HG03064 (cell line): ENCODE measurements around the gene CEP131.

Experiments
- ATAC-seq: cut with Tn5 transposase; IDR thresholded peaks from one replicate; pipeline ENCODE4 v1.9.1; 2021; ENCODE audit warnings: low read depth; ENCODE audit not compliant: unreplicated experiment

The CEP131 gene

DNA sequence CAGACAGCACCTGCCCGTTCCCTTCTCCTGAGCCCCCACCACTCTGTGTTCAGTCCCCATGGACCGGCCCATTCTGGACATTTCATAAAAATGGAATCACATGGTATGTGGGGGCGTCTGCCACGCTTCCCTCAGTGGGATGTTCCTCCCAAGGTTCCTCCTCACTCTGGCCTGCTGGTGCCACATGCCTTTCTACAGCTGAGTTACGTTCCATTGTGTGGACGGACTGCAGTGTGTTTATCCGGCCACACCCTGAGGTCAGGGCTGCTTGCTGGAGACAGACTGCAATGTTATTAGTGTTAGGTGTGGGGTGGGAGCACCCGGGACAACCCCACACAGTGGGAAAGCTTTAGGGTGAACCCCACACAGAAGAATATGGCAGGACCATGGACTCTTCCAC lies 50.8 kb downstream of the CEP131 start:
- no peak for ATAC-seq

DNA sequence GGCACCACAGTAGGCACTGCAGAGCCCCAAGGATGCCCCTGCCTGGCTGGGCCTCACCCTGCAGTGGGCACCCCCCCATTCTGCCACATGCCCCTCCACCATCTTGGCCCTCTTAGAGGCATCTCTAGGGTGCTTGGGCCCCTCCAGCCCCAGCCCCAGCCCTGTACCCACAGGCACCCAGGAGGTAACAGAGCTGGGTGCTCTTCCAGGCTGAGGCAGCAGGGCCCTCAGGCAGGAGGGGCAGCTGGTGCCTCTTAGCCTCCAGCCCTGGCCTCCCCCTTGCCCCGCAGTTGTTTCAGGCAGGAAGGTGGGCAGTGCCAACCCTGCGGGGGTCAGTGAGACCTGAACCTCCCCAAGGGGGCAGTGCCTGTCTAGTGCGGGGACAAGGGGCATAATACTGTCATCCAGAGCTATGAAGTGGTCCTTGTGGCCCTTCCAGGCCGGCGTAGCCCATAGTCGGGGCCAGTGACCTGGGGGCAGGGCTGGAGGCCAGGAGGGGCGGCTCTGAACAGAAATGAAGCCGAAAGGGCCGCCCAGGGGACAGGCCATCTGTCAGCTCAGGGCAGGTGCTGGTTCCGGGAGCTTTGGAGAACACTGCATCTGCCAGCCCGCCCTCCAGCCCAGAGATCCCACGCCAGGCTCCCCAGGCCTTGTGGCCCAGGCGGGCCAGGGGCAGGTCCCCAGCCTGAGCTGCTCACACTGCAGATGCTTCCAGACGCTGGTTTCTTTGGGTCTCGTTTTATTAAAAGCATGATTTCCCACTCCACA lies 51.9 kb downstream of the CEP131 start:
- no peak for ATAC-seq

DNA sequence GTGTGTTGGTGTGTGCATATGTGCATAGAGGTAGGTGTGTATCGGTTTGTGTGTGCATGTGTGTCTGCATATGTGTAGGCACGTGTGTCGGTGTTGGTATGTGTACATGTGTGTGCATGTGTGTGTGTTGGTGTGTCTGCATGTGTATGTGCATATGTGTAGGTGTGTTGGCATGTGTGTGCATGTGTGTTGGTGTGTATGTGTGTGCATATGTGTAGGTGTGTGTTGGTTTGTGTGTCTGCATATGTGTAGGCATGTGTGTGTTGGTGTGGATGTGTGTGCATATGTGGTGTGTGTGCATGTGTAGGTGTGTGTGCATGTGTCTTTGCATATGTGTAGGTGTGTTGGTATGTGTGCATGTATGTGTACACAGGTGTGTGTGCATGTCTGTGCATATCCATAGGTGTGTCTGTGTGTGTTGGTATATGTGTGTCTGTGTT lies 52.9 kb downstream of the CEP131 start:
- no peak for ATAC-seq

DNA sequence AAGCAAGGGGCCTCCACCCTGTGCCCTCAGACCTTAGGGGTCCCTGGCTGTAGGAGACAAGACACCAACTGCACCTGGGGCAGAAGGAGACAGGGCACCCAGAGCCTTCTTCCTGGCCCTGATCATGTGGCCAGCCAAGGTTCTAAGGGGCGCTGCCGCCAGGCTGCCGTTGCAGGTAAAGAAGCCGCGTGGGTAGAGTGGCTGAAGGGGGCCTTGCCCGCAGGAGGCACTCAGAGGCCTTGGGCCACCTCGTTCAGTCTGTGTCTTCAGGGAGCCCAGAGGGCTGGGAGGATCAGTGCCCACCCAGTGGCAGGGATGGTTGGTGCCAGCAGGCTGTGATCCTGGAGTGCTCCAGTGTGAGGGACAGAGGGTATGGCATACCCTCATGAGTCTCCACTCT lies 55.1 kb downstream of the CEP131 start:
- ATAC-seq: no peak

DNA sequence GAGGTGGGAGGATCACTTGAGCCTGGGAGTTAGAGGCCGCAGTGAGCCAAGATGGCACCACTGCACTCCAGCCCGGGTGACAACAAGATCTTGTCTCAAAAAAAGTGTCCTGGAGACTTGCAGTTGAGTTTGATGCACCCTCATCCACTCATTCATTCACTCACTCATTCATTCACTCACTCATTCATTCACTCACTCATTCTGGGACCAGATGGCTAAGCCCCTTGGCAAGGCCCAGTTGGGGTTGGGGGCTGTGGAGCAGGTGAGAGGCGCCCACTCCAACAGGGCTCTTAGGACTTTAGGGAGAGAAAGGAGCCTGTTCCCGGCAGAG lies 55.6 kb downstream of the CEP131 start:
- ATAC-seq: no peak

DNA sequence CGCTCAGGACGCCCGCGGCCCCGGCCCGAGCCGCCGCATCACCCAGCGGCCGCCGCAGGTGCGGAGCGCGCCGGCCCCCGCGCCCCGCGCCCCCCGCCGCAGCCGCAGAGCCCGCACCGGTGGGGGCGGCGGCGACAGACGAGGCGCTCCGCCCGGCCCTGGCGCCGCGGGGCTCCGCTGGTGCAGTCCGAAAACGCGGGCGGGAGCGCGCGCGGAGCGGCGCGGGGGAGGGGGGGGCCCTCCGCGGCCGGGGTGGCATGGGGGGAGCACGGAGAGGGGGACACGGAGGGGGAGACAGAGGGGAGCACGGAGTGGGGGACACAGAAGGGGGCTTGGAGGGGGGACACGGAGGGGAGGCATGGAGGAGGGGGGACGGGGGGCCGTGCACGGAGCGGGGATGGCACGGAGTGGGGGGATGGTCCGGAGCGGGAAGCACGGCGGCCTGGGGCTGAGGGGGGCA lies 56.7 kb downstream of the CEP131 start, which contains the start of gene AATK:
Gene AATK, minus strand, starts transcription at position 189 of the 460 bp plus-strand sequence. CDS start 229 bp downstream, outside the sequence.
- no peak for ATAC-seq

DNA sequence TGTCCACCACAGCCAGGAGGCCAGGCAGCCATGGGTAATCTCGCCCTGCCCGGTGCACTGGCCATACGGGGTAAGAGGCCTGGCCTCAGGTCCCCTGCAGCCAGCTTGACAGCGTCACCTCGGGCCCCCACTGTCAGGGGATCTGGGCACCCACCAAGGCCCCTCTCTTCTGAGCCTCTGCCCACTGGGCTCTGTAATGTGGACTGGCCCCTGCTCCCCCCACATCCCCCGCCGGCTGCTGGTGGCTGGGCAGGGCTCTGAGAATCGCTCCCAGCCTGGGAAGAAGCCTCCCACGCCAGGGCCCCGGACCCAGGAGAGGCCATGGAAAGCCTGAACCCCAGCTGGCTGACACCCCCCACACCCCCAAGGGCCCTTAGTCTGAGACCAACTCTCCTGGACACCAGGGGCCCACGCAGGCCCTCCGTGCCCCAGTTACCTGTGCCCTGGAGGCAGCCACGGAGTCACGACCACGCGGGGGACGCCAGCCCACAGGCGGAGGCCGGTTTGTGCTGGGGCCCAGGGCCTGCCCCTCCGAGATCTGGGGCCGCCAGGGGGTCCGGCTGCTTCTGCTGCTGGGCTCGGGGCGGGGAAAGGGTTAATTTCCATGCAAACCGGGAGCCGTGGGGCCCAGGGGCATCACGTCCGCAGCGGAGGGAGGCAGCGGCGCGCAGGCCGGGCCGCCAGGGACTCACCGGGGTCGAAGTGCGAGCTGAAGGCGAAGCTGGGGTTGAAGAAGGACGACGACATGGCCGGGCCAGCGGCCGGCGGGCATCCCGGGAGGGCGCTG lies 57.3 kb downstream of the CEP131 start, which contains the start of gene PVALEF:
Gene PVALEF, plus strand, starts transcription at position 262 of the 787 bp plus-strand sequence. CDS start 15,720 bp downstream, outside the sequence.
- ATAC-seq: no peak

DNA sequence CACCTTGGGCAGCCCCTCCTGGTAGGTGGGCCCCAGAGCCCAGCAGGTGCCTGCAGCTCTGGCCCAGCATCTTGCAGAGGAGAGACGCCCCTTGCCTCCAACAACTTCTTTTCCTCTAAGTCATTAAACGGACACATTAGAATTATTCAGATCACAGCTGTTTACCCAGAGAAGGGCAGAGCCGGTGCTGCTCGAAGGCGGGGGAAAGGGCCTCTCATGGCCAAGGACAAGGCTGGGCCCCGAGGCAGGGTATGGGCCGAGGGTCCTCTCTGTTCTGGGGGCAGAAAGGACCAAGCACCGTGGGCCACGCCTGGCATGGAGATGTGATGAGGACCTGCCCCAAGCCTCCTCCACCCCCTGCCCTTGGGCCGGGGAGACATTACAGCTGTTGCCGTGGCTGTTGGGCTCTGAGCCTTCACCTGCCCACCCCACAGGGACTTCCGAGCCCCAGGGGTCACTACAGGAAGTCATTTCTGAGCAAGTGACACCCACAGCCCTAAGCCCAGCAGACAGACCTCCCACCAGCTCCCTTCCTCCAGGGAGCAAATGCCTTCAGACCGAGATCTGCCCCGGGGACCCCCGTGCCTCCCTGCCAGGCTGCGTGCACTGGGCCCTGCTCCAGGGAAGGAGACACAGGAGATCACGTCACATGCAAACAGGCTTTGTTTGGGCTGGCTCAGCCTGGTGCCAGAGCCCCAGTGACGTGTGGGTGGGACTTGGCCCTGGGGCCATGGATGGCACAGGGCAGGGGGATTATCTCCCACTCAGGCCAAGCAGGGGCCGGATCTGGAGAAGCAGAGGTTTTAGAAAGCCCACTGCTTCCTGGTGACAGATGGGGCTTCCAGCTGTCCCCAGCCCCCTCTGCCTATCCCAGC lies 58.2 kb downstream of the CEP131 start:
- ATAC-seq: no peak

DNA sequence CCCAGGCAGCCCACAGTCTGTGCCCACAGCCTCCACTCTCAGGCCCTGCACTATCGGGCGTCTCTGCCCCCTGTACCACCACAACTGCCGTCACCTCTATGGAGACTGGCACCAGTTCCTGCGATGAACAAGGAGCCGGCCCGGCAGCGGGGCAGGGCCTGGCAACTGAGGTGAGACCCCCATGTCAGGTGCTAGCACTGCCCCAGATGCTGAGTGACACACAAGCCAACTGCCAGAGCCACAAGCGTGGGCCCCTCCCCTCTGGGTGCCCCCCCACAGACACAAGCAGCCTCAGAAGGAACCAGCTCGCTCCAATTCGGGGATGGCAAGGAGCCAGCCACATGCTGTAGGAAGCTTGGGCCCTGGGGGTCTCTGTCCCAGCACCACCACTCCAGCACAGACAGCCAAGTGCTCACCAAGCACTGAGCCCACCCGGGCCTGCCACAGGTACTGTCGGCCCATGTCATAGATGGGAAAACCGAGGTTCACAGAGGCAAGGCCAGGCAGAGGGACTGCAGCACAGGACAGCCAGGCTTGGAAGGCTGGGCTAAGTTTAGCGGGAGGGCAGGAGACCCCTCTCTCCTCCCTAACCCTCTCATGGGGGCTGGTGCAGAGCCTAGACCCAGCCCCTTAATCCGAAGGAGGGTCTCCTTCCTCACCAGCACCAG lies 58.9 kb downstream of the CEP131 start:
- no peak for ATAC-seq

DNA sequence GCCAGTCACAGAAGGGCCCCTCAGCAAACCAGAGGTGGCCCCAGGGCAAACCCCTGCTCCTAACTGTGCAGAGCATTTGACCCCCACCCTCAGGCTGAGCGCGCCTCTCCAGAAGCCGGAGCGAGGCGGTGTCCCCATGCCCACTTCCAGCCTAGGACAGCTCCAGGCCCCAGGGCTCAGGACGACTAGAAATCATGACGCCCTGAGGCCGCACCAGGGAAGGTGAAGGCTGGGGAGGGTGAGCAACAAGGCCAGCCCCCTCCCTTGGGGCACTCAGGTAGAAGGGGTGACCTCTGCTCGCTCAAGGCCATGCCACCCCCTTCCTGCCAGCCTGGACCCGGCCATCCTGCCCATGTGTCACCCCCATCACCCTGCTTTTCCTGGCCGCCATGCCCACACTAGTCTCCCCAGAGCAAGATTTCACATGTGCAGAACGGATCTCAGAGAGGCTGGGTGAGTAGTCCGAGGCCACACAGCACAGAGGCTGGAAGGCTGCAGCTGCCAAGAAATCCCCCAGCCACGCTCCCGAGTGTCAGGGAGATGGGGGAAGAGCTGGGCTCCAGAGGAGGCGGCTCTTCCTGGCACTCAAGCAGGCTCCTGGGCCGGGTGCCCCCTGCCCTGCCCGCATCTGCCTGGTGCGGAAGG lies 59.6 kb downstream of the CEP131 start:
- no peak for ATAC-seq

DNA sequence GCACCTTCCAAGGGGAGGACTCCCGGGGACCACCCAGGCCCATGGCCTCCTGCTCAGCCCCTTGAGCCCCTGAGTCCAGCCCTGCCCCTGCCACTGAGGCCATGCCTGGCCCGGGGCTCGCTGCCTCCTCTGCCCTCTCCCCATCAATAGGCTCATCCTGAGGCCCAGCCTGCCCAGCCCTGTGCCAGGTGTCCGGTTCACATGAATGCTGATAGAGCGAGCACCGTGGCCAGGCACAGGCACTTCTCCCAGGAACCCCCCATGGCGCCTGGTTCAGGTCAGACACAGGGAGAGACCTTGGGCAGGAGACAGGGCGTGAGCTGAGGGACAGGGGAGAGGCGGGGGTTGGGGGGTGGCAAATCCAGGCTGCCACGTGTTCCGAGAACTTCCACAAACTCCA lies 60.3 kb downstream of the CEP131 start:
- no peak for ATAC-seq

DNA sequence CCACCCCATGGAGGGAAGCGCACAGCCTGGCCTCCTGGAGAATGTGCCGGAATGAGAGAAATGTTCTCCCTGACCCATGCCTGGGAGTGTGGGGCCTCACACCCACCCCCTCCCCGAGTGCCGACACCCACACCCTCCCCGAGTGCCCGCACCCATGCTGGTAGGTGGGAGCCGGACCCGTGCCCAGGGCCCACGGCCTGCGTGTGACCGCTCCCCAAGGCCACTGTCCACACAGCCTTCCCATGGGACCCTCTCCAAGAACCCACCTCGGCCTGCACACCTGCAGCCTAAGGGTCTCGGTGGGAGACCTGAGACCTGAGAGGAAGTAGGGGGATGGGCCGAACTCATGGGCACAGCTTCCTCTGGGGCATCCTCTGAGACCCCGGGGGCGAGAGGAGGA lies 60.8 kb downstream of the CEP131 start:
- no peak for ATAC-seq

DNA sequence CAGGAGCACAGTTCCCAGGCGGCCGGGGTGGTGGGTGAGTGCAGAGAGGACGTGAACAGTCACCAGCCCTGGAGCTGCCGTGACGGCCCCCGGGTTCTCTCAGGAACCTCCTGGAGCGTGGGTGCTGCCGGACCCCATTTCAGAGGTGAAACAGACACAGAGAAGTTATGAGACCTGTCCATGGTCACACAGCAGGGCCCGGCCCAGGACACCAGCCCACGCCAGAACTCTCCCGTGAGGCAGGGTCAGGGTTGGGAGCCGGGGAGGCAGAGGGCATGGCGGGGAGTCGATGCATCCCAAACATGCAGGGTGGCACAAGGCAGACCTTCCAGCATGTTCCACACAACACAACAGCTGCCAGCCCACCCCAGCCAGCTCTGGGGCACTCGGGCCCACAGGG lies 61.2 kb downstream of the CEP131 start:
- ATAC-seq: no peak

DNA sequence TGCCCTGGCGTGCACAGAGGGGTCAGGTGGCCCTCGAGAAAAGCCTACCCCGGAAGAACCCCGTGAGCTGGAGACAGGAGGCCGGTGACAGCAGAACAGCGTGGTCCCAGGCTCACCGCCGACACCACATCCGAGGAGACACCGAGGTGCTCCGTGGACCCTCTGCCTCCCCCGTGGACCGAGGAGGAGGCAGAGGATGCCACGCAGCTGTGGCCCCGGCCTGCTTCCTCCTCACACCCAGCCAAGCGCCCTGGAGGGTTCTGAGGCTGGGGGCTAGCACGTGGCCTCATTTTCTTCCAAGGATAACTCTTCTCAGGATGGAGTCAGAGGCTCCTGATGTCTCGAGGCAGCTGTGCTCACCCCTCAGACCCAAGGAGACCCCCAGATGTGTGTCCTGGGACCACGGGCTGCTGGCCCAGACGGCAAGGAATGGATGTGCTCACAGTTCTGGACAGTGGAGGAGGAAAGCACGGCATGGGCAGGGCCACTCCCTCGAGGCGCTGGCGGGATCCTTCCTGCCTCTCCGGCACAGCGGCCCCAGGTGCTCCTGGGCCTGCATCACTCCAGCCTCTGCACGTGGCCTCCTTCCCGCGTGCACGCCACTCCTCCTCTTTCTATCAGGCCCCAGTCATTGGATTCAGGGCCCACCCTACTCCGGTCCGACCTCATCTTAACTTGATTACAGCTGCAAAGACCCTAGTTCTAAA lies 61.9 kb downstream of the CEP131 start:
- no peak for ATAC-seq

DNA sequence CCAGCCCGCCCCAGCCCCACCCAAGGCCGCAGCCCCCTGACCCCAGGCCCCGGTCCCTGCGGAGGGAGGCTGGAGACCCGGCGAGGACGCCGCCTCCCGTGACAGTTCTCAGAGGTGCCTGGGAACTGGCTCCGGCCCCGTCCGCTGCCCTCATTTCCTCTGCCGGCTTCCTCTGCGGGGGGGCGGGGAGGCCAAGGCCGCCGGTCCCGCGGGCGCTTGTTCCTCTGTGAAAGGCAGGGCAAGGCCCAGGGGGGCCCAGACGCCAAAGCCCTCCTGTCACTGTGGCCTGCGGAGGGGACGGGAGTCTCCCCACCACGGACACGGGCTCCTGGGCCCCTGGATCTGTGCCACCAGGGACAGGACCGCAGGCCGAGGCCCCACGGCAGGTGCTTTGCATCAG lies 62.5 kb downstream of the CEP131 start:
- ATAC-seq: no peak

DNA sequence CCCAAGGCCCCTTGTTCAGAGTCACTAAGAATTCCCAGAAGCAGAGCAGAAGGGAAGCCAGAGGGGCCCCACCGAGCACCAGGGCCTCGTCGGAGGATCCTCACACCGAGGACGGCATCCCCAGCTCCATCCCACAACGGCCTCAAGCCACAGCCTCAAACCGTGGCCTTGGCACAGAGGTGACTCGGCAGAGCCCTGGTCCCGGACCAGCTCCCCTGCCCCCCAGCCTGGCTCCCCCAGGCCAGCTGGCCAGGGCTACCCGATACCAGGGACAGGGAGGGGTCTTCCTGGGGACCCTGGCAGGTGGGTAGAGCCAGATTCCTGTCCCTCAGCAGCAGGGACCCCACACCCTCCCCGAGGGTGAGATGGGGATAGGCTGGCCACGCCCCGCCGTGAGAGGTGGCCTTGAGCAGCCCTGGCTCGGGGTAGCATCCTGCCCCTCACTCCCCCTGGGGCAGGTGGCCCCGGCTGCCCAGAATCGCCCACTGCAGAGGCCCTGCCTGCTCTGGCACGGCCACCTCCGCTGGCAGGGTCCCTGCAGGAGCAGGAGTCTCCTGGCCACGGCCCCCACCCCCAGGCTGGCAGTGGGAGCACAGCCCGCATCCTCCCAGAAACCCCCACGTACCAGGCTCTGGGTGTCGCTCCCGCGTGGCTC lies 63.0 kb downstream of the CEP131 start:
- no peak for ATAC-seq

DNA sequence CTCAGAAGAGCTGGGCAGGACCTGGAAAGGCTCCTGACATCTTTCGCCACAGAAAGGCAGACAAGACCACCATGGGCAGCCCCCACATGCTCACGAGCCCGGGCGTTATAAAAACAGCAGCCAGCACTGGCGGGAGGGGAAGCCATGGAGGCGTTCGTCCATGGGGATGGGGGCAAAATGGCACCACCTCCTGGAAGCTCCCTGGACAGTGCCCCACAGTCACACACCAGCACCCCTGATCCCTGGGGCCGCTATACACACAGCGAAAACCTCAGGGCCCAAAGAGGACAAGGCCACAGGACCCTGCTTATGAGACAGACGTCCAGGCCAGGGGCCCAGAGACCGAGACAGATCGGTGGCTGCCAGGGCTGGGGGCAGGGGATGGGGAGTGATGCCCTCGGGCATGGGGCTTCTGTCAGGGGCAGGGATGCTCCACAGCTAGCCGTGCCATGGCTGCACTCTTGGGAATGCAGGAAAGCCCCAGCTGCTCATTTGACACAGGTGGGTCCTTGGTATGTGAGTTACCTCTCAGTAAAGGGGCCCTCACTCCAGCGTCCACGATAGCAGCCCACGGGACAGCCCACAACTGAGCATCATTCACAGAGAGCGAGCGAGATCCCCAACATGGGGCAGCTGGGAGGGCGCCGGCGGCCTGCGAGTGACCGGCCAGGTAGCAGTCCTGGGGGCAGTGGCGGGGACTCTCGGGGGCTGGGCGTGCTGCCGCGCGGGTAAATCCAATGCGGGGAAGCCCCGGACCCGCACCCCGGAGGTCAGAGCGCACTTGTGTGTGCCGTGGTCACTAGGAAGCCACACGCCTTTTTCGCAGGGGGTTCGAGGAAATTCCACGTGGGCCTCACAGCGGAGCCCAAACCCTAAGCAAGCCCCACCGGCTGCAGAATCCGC lies 63.8 kb downstream of the CEP131 start:
- no peak for ATAC-seq
